ENCODE measurements around the gene GAS6. TPM values are rescaled to one million over a fixed set of nuclear protein-coding genes. Genes with fewer than 3 reads are reported as not detected.

The GAS6 gene
- total and polyA plus RNA-seq, 2 donors: 36.5 to 89.4 TPM

GRCh38 chr13:113840541-113841352, 23.1 kb downstream of the GAS6 start:
- DNase-seq (ENCODE audit: low read depth in 6 of 9, low spot score in 9 of 9): no peak
- Histone ChIP-seq H3K27ac (ENCODE audit: low read depth in 1 of 2, low read length in 1 of 2) (peak overlapping the region in 1 of 2 donors; percentile 0), H3K4me1 (ENCODE audit: control insufficient read depth in 2 of 2, insufficient read depth in 2 of 2, low read length in 2 of 2) (peaks cover 1 to 19% of the 10 kb centered on the region in 2 donors), H3K27me3 (ENCODE audit: control insufficient read depth in 2 of 2, insufficient read depth in 1 of 2, low read length in 1 of 2) (peaks cover 0 to 7% of the 10 kb centered on the region in 2 donors), H3K36me3 (ENCODE audit: control insufficient read depth in 2 of 2, insufficient read depth in 2 of 2, low read length in 1 of 2) (peaks cover 0 to 2% of the 10 kb centered on the region in 2 donors), H3K4me3 (ENCODE audit: low read length in 2 of 2) (no peak overlapping the region), H3K9me3 (ENCODE audit: control insufficient read depth in 2 of 2, insufficient read depth in 1 of 2, low read length in 1 of 2) (peaks cover 0 to 8% of the 10 kb centered on the region in 2 donors)
- WGBS: 84% methylated on average over 35 of the region's 35 CpGs

DNA sequence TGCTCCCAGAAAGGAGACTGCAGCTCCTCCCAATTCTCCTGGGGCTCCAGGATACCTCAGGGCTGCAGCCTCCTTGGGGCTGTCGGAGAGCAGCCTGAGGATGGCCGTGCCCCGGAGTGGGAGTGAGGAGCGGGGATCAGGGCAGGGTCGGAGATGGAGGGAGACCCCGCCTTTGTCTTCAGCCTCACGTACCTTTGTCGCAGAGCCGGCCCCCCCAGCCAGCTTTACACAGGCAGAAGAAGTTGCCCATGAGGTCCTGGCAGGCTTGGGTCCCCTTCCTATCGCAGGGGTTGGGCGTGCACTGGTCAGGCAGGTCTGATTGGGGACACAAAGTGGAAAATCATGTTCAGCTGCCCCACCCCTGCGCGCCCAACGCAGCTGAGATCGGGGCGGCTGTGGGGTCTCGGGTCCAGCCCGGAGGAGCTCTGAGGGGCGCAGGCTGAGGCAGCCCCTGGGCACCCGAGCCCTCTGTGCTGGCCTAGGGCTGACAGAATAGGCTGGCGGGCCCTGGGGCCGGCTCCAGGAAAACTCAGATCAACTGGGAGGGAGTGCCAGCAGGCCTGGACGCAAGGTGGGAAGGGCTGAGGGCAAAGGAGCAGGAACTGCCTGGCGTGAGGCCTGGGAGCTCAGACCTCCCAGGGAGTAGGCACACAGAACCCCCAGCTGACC, 24.2 kb downstream of the GAS6 start:
- H3K27me3 ChIP-seq (ENCODE audit: control insufficient read depth in 2 of 2, insufficient read depth in 1 of 2, low read length in 1 of 2): peaks cover 0 to 7% of the 10 kb centered on the region in 2 donors
- H3K4me3 ChIP-seq (ENCODE audit: low read length in 2 of 2): no peak overlapping the region
- DNase-seq (ENCODE audit: low read depth in 6 of 9, low spot score in 9 of 9): no peak
- WGBS: 94% methylated on average over 24 of the region's 24 CpGs
- peaks cover 1 to 8% of the 10 kb centered on the region in 2 donors for H3K9me3 ChIP-seq (ENCODE audit: control insufficient read depth in 2 of 2, insufficient read depth in 1 of 2, low read length in 1 of 2)
- peaks cover 0 to 18% of the 10 kb centered on the region in 2 donors for H3K4me1 ChIP-seq (ENCODE audit: control insufficient read depth in 2 of 2, insufficient read depth in 2 of 2, low read length in 2 of 2)
- no peaks in the 10 kb centered on the region for H3K36me3 ChIP-seq (ENCODE audit: control insufficient read depth in 2 of 2, insufficient read depth in 2 of 2, low read length in 1 of 2)
- no peak overlapping the region for H3K27ac ChIP-seq (ENCODE audit: low read depth in 1 of 2, low read length in 1 of 2)

DNA sequence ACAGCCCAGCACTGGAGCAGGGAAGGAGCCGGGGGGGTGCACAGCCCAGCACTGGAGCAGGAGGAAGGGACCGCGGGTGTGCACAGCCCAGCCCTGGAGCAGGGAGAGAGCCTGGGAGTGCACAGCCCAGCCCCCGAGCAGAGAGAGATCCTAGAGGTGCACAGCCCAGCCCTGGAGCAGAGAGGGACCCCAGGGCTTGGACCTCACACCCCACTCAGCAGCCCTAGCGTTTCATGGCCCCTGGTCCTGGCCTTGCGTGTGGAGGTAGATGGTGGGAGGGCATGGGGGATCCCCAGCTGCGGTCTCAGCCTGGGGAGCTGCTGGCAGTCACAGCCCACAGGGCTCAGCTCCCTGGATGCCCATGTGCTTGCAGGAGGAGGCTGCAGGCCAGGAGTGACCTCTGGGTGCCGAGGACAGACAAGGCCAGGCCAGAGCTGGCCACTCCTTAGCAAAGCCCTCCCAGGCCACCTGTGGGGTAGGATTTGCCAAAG, 25.1 kb downstream of the GAS6 start:
- peaks cover 0 to 7% of the 10 kb centered on the region in 2 donors for H3K27me3 ChIP-seq (ENCODE audit: control insufficient read depth in 2 of 2, insufficient read depth in 1 of 2, low read length in 1 of 2)
- H3K4me3 ChIP-seq (ENCODE audit: low read length in 2 of 2): no peak overlapping the region
- peak overlapping the region in 1 of 2 donors; percentile 18 for H3K27ac ChIP-seq (ENCODE audit: low read depth in 1 of 2, low read length in 1 of 2)
- H3K9me3 ChIP-seq (ENCODE audit: control insufficient read depth in 2 of 2, insufficient read depth in 1 of 2, low read length in 1 of 2): peaks cover 1 to 8% of the 10 kb centered on the region in 2 donors
- no peak for DNase-seq (ENCODE audit: low read depth in 6 of 9, low spot score in 9 of 9)
- peaks cover 0 to 18% of the 10 kb centered on the region in 2 donors for H3K4me1 ChIP-seq (ENCODE audit: control insufficient read depth in 2 of 2, insufficient read depth in 2 of 2, low read length in 2 of 2)
- H3K36me3 ChIP-seq (ENCODE audit: control insufficient read depth in 2 of 2, insufficient read depth in 2 of 2, low read length in 1 of 2): no peaks in the 10 kb centered on the region
- WGBS: 90% methylated on average over 8 of the region's 8 CpGs

- peaks cover 1 to 8% of the 10 kb centered on the region in 2 donors for H3K9me3 ChIP-seq (ENCODE audit: control insufficient read depth in 2 of 2, insufficient read depth in 1 of 2, low read length in 1 of 2)
- WGBS: 87% methylated on average over 16 of the region's 16 CpGs
- peaks cover 0 to 18% of the 10 kb centered on the region in 2 donors for H3K4me1 ChIP-seq (ENCODE audit: control insufficient read depth in 2 of 2, insufficient read depth in 2 of 2, low read length in 2 of 2)
- DNase-seq (ENCODE audit: low read depth in 6 of 9, low spot score in 9 of 9): no peak
- peak overlapping the region; percentile 55 to 77 for H3K27ac ChIP-seq (ENCODE audit: low read depth in 1 of 2, low read length in 1 of 2)
- no peak overlapping the region for H3K4me3 ChIP-seq (ENCODE audit: low read length in 2 of 2)
- no peaks in the 10 kb centered on the region for H3K36me3 ChIP-seq (ENCODE audit: control insufficient read depth in 2 of 2, insufficient read depth in 2 of 2, low read length in 1 of 2)
- H3K27me3 ChIP-seq (ENCODE audit: control insufficient read depth in 2 of 2, insufficient read depth in 1 of 2, low read length in 1 of 2): peaks cover 0 to 7% of the 10 kb centered on the region in 2 donors
Measured at GRCh38 chr13:113837560-113838355, 26.1 kb downstream of the GAS6 start.

DNA sequence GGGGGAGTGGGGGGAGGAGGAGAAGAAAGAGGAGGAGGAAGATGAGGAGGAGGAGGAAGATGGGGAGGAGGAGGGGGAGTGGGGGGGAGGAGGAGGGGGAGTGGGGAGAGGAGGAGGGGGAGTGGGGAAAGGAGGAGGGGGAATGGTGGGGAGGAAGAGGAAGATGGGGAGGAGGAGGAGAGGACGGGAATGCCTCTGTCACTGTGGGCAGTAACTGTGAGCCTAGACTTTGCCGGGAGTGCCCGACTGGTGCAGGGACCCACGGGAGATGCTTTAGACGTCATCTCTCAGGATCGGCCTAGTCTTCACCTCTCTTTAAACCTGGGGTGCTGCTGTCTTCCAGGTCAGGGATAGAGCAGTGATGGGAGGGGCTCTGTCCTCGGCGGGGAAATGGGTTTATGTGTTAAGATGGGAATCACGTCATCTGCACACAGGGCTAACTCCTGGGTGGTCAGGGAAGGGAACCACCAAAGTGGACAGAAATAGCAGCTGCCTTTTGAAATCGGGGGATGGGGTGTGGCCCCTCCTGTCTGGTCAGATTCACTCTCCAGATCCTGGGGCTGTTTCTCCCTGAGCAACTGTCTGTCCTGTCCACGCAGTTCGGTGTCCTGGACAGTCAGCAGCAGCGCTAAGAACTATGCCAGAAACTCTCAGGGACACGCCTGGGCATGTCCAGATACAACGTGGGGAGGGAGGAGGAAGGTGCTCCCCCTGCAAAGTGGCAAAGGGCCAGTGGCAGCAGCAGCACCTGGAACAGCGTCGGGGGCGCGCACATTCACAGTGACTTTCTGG, 26.9 kb downstream of the GAS6 start:
- Histone ChIP-seq H3K9me3 (ENCODE audit: control insufficient read depth in 2 of 2, insufficient read depth in 1 of 2, low read length in 1 of 2) (peaks cover 1 to 8% of the 10 kb centered on the region in 2 donors), H3K4me1 (ENCODE audit: control insufficient read depth in 2 of 2, insufficient read depth in 2 of 2, low read length in 2 of 2) (peaks cover 0 to 18% of the 10 kb centered on the region in 2 donors), H3K36me3 (ENCODE audit: control insufficient read depth in 2 of 2, insufficient read depth in 2 of 2, low read length in 1 of 2) (no peaks in the 10 kb centered on the region), H3K27ac (ENCODE audit: low read depth in 1 of 2, low read length in 1 of 2) (peak overlapping the region; percentile 55 to 77), H3K4me3 (ENCODE audit: low read length in 2 of 2) (no peak overlapping the region), H3K27me3 (ENCODE audit: control insufficient read depth in 2 of 2, insufficient read depth in 1 of 2, low read length in 1 of 2) (peaks cover 0 to 7% of the 10 kb centered on the region in 2 donors)
- 75% methylated on average over 19 of the region's 19 CpGs for WGBS
- no peak for DNase-seq (ENCODE audit: low read depth in 6 of 9, low spot score in 9 of 9)

DNA sequence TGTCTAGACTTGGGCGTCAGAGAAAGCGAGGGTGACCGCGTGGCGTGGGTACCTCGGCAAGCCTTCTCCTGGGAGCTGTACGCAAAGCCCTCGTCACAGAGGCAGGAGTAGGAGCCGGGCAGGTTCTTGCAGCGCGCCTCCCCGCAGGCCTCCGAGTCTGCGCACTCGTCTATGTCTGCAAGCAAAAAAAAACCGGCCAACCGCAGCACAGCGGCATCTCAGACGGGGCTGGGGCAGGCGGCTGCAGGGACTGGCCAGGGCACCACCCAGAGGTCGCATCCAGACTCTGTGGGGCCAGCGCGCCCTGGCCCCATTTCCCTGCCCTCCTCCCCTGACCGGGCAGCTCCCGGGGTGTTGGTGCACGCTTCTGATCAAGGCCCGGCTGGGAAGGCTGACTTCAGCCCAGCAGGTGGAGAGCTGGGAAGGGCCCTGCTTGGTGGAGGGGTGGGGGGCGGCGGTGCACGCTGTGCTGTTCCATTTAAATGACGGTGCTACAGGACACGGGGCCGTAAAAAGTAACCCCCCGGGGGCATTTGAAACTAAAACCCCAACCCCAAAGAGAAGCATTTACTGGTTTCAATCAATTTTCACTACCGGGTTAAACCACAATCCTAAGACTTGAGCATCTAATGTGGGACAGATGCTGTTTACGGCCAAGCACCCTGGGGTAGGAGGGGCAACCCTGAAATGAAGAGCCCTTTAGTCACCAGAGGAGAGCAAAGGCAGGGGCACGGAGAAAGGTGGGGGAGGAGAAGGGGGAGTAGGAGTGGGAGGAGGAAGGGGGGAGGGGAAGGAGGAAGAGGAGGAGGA, 28.2 kb downstream of the GAS6 start:
- Histone ChIP-seq H3K4me3 (ENCODE audit: low read length in 2 of 2) (no peak overlapping the region), H3K9me3 (ENCODE audit: control insufficient read depth in 2 of 2, insufficient read depth in 1 of 2, low read length in 1 of 2) (peaks cover under 1 to 1% of the 10 kb centered on the region in 2 donors), H3K27ac (ENCODE audit: low read depth in 1 of 2, low read length in 1 of 2) (no peak overlapping the region), H3K36me3 (ENCODE audit: control insufficient read depth in 2 of 2, insufficient read depth in 2 of 2, low read length in 1 of 2) (no peaks in the 10 kb centered on the region), H3K27me3 (ENCODE audit: control insufficient read depth in 2 of 2, insufficient read depth in 1 of 2, low read length in 1 of 2) (peaks cover 0 to 3% of the 10 kb centered on the region in 2 donors), H3K4me1 (ENCODE audit: control insufficient read depth in 2 of 2, insufficient read depth in 2 of 2, low read length in 2 of 2) (peaks cover 0 to 11% of the 10 kb centered on the region in 2 donors)
- WGBS: 88% methylated on average over 37 of the region's 37 CpGs
- DNase-seq (ENCODE audit: low read depth in 6 of 9, low spot score in 9 of 9): no peak

GRCh38 chr13:113834496-113835200, 29.2 kb downstream of the GAS6 start:
- no peak for DNase-seq (ENCODE audit: low read depth in 6 of 9, low spot score in 9 of 9)
- WGBS: 95% methylated on average over 38 of the region's 38 CpGs
- no peak overlapping the region for H3K4me3 ChIP-seq (ENCODE audit: low read length in 2 of 2)
- no peak overlapping the region for H3K27ac ChIP-seq (ENCODE audit: low read depth in 1 of 2, low read length in 1 of 2)
- peaks cover 0 to 1% of the 10 kb centered on the region in 2 donors for H3K9me3 ChIP-seq (ENCODE audit: control insufficient read depth in 2 of 2, insufficient read depth in 1 of 2, low read length in 1 of 2)
- peaks cover 0 to 4% of the 10 kb centered on the region in 2 donors for H3K4me1 ChIP-seq (ENCODE audit: control insufficient read depth in 2 of 2, insufficient read depth in 2 of 2, low read length in 2 of 2)
- no peaks in the 10 kb centered on the region for H3K36me3 ChIP-seq (ENCODE audit: control insufficient read depth in 2 of 2, insufficient read depth in 2 of 2, low read length in 1 of 2)
- H3K27me3 ChIP-seq (ENCODE audit: control insufficient read depth in 2 of 2, insufficient read depth in 1 of 2, low read length in 1 of 2): no peaks in the 10 kb centered on the region
